Activated naive CD4-positive, alpha-beta T cell (primary cell): Measurements from ENCODE around the gene ZMAT3.
A peak's percentile ranks its signal among the peaks of the same experiment; 100 is the strongest.

Source experiments
- DNase-seq, 4 experiments: peaks; one replicate each; lab custom pipeline; 2025; lab: John Stamatoyannopoulos, UW

Gene ZMAT3

DNA sequence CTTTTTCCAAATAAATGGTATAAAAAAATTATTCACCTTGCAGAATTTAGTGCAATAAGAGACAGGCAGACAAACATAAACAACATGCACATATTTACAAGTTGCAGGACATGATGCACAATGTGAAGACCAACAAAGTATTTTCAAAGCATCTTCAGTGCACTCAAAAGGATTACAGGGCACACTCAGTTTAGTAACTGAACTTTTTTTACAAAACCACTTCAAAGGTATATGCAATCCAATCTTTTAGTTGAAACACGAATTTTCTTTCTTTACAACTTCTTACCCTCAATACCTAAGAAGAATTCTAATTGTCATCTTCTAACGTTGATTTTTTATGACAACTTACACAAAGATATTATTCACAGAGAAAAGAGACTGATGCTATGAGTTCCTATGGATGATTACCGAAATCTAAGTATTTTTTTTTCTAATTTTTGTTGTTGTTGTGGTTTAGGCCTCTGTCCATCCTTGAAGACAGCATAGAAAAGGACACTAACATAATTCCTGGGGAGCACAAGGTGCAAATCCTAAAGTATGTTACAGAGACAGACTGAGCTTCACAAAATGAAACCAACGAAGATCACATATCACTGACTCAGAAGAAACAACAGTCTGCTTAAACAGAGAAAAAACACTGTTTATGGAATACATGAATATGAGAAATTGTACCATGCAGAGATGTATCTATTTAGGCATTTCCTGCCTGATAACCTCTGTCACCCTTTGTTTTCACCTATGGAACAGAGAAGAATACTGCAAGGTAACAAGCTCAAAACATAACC lies 50.3 kb downstream of the ZMAT3 start:
- no peak for DNase-seq

DNA sequence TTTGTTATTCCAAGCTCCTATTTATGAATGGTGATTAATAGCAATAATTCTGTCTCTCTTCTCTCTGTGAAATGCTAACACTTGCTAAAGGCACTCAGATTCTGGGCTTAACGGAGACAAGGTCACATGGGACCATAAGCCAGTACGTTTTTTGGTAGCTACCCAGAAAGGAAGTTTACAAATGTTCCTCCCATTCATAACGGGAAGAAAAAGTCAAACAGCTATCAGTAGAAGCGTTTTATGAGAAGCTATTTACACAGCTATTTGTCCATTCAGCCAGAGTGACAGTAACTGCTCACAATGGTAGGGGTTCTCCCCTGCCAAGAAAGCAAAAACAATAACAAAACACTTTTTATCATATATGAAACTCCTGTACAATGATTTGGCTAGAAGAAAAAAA lies 51.5 kb downstream of the ZMAT3 start:
- DNase-seq = no peak

DNA sequence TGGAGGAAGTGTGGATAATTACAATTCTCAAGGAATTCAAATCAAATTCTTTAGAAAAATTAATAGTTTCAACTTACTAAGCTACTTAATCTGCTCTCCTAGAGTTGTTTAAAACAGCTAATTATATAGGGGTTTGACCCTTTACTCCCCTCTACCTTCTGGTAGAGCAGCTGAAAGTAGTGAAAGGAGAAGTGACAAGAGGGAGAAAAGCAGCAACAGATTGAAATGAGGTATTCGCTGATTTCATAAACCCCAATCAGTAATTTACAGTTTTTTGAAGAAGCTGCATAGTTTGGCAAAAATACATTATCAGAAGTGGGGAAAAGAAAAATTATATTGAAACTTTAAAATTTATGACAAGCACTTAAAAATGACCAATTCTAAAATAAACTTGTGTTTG lies 52.8 kb downstream of the ZMAT3 start:
- no peak for DNase-seq

DNA sequence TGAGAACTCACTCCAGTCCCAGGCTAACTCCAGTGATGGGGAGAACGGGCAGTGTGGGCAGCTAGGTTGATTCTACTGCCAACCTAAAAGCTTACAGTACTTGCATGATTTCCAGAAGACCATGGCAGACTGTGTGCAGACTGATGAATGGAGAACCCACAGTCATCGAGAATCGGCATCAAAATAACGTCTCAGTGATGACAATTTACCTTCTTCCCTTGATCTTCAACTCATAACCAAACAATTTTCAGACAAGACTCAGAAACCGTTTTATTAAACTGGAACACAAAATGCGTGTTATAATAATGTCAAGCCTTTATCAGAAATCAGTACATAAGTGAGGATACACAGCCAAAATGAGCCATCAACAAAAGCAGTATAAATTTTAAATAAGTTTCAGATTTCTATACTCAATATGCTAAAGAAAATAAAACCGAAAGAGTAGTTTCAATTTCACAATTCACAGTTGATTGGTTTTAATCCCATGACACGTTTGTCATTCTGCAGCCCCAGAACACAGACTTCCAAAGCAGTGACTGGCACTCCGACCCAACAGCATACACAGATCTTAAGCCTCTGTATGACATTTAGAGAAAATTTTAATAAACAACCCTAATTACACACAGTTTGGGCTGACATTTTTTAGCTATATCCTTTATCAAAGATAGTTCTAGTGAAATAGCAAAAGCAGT lies 54.5 kb downstream of the ZMAT3 start:
- DNase-seq = no peak

DNA sequence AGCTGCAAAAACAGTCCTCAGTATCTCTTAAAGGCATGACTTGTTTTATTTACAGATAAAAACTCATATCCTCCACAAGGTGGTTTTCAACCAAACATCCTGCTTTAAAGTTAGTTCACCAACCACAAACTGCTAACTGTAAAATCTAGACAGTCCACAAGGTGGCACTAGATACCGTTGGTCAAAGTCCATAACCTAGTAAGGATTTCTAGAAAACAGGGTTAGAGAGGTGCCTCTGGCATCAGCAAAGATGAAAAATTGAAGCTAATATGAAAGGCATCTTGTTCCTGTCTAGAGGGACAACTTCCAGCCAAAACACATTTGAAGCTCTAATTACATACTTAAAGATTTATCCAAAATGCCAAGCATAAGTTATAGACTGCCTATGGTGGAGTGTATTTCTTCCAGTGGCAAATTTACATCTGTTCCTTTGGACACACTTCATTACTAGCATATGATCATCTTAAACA lies 56.0 kb downstream of the ZMAT3 start:
- peak in 2 of 4 experiments; percentile 6 to 7 for DNase-seq

DNA sequence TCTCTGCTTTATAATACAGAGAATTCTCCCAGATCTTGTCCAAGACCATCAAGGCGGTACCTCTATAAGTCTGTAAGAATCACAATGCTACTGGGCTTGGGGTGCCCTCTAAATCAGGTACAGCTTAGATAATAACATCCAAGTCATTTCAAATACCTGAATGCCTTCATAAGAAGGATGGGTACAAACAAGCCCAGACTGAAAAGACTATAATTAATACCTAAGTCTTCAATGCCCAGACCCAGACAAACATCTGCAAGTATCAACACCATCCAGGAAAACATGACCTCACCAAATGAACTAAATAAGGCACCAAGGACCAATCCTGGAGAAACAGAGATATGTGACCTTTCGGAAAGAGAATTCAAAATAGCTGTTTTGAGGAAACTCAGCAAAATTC lies 65.9 kb downstream of the ZMAT3 start:
- no peak for DNase-seq

DNA sequence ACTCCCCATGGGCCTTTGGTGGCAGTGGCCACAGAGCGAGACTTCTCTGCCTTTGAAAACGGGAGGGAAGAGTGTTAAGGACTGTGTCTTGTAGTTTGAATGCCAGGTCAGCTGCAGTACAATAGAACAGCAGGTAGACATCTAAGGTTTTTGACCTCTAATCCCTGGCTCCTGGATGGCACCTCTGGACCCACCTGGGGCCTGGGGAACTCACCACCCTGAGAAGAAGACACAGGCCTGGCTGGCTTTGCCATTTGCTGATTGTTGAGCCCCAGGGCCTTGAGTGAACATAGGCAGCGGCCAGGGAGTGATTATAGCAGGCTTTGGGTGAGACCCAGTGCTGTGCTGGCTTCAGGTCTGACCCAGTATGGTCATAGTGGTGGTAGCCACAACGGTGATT lies 66.4 kb downstream of the ZMAT3 start:
- no peak for DNase-seq

DNA sequence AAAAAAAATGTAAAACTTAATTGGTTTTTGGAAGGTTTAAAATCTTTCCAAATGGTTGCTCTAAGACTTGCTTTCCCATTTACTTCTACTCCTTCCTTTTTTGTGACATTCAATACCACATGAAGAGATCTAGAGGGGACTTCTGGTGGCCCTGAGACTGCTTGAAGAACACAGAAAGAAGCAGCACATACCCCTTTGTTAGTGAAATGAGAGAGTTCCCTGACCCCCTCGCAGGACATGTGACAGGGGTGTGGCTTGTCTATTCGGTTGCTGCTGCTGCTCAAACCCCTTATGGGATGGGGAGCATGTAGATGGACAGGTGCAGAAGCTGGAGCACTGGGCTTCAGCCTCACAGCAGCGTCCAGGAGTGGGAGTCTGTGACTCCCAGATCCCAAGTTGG lies 71.0 kb downstream of the ZMAT3 start:
- no peak for DNase-seq

DNA sequence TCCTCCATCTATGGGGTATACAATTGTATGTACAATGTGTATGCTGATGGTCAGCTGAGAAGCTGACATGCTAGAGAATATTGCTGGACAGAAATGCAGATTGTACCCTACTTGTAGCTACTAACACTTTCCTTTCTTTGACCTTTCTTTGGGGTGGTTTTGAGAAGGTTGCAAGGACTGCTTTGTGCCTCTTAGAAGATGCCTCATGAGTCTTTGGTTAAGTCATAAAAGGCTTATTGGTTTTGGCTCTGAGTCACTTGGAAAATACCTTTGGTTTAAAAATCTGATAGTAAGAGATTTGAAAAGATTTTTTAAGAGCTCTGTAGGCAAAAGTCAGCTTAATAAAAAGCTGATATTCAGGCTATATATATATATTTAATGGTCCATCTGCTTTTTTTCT lies 71.5 kb downstream of the ZMAT3 start:
- no peak for DNase-seq

DNA sequence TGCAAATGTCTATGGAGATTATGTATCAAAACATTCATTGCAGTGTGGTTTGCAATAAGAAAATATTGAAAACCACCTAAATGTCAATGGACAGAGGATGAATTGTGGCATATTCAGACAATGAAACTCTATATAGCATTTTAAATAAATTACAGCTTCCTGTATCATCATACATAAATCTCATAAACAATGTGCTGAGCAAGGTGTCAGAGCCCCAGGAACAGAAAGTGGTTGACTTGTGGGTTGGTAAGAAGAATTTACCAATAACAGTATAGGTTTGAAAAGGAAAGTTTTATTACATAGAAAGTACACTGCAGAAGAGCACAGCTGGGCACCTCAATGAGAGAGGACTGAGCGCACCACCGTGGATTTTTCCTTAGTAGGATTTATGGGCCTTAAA lies 75.2 kb downstream of the ZMAT3 start:
- no peak for DNase-seq

DNA sequence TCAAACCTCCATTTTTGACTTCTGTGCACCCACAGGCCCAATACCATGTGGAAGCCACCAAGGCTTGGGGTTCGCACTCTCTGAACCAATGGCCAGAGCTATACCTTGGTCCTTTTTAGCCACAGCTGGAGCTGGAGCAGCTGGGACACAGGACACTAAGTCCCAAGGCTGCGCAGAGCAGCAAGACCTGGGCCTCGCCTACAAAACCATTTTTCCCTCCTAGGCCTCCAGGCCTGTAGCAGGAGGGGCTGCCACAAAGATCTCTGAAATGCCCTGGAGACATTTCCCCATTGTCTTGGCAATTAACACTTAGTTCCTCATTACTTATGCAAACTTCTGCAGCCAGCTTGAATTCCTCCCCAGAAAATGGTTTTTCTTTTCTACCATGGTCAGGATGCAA lies 81.3 kb downstream of the ZMAT3 start:
- no peak for DNase-seq

DNA sequence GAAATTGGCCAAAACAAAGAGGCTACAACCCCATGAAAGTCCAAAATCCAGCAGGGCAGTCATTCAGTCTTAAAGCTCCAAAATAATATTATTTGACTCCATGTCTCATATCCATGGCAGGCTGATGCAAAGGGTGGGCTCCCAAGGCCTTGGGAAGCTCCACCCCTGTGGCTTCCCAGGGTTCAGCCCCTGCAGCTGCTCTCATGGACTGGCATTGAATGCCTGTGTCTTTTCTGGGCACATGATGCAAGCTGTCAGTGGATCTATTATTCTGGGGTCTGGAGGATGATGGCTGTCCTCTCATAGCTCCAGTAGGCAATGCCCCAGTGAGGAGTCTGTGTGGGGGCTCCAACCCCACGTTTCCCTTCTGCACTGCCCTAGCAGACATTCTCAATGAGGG lies 81.8 kb downstream of the ZMAT3 start:
- DNase-seq = no peak

DNA sequence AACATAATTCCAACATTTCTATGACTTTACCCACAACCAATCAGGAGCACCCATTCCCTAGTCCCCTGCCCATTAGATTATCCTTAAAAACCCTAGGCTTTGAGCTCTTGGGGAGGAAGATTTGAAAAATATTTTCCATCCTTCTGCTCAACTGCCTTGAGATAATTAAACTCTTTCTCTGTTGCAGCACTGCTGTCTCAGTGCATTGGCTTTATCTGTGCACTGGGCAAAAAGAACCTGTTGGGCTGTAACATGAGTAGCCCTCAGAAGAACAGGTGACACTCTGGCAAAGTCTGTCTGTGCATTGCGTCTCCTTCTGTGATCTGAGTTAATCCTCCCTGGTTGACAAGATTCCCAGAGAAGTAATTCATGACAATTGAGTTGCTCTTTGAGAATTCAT lies 83.9 kb downstream of the ZMAT3 start:
- no peak for DNase-seq

DNA sequence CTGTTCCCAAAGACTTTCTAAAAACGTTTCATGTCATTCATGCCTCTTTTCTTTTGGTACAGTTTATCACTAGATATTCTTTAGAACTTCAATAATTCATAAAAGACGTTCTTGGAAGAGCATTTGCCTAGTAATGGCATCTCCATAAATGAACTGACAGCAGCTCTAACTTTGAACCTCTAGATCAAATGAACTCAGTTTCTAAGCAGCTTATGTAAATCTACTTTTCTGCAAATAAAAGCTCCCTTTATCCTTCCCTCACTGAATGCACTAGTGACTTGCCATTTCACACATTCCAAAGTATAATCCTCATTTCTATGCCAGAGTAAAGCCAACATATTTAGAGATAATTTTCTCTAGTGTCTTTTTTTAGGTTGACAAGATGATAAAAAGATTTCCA lies 85.2 kb downstream of the ZMAT3 start:
- no peak for DNase-seq

DNA sequence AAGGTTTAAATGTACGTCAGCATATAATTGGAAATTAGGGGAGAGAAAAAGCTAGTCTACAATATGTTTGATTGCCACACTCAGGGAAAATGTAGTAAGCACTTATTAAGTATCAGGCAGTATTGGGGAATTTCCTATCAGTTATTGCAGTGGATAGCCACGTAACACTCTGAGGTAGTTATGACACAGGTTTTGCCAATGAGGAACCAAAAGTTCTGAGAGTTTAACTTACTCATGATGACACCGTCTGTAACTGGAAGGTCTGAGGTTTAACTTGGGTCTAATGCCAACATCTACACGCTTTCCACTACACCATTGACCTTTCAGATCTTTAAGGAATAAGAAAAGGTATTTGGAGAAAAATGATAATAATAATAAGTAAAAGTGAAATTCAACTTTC lies 89.5 kb downstream of the ZMAT3 start:
- no peak for DNase-seq

DNA sequence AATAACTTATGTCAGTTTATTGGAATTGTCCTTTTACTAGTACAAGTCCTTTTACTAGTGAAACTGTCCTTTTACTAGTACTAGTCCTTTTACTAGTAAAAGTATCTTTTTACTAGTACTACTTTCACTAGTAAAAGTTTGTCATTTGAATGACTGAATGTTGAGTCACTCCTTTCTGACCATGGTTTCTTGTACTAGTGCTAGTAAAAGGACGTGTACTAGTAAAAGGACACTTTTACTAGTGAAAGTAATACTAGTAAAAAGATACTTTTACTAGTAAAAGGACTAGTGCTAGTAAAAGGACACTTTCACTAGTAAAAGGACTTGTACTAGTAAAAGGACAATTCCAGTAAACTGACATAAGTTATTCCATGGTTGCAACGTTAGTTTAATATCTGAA lies 96.3 kb downstream of the ZMAT3 start:
- no peak for DNase-seq

DNA sequence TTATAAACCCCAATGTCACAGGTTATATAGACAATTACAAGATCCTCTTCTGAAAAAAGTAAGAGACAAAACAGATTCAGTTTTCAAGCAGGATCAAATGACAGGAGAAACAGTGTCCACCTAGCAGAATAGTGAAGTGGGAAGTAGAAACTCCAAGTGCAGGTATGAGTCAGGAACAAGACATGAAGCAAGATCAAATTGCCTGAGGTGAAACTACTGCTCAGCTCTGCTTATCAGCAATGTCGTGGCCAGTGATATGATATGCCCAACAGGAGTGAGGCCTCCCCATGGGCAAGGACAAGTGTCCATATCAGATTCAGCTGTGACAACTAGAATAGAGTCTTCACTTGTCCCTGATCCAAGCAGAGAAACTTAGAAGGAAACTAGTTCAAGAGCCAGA lies 100.0 kb downstream of the ZMAT3 start:
- no peak for DNase-seq

DNA sequence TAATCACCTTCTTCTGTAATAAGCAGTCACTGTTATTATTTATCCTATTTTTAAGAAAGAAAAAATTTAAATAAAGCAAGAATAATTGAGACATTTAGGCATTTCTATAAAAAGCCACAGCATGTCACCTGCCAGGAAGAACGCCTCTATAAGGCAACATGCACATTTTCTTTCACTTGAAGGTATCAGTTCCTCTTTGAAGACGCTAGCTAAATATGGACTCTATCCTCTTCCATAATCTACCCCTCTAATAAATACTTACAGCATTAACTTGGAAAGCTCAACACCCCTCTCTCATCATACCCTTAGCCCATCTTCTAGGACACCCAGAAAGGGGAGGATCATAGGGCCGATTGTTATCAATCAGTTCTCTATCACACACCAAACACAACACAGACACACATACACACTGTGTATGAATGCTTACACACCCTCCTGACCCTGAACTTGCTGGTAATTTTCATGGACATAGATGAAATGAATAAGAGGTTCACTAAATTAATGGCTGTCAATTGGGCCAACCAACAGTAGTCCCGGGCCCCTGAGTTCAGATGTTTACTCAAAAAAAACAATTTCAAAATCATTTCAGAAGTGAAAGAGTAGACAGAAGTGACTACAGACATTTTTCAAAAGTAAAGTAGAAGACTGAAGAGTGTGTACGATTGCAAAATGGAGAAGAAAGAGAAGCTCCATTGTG lies 102.5 kb downstream of the ZMAT3 start:
- no peak for DNase-seq
